Right lobe of liver (tissue), 4 donors: ENCODE data around the gene VPS8.

Source experiments
- CTCF ChIP-seq, 4 donors: fragments of 200-600 bp in 3 of 4; fragments of 450-650 bp in 1 of 4; IDR thresholded peaks; one replicate each; pipeline versions ENCODE4 v1.5.1 to v1.8.0; 2016 to 2022; ENCODE audit warnings: antibody characterized with exemption in 4 of 4, mild to moderate bottlenecking in 2 of 4
- POLR2A ChIP-seq: fragments of 450-650 bp; IDR thresholded peaks from one replicate; pipeline ENCODE4 v1.6.1; 2017; ENCODE audit warnings: antibody characterized with exemption, mild to moderate bottlenecking
- donor health status: DM: no; HTN: no; CAD: no.
- donor health status: DM: no; HTN: no; CAD: no.
- donor health status: DM: no; HTN: yes; CAD: no.

DNA sequence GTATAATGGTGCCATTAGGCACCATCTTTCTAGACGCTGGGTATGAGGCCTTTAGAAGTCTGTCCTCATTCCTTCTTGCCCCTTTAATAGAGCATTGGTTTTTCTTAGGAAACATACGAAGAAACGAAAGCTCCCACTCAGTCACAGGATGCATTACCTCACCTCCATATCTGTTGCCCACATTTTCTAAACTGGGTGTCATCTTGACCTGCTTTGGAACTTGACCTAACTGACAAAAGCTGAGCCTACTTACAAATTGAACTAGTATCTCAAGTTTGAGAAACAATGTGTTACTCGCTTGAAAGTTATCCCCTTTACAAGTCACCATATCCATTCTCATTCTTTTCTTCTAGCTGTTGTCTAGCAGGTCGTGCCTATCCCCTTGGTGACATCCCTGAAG is 102.7 kb downstream of the VPS8 start:
- TF ChIP-seq POLR2A (no peak), CTCF (IDR thresholded peaks at IDR 0.05) (no peak)
